Measurements from ENCODE around the gene ELK4. TPM values are rescaled to one million over a fixed set of nuclear protein-coding genes. Genes with fewer than 3 reads are reported as not detected.

Gene ELK4
- total and polyA plus RNA-seq, 2 experiments from 2014 or later: 5.1 to 19.7 TPM

DNA sequence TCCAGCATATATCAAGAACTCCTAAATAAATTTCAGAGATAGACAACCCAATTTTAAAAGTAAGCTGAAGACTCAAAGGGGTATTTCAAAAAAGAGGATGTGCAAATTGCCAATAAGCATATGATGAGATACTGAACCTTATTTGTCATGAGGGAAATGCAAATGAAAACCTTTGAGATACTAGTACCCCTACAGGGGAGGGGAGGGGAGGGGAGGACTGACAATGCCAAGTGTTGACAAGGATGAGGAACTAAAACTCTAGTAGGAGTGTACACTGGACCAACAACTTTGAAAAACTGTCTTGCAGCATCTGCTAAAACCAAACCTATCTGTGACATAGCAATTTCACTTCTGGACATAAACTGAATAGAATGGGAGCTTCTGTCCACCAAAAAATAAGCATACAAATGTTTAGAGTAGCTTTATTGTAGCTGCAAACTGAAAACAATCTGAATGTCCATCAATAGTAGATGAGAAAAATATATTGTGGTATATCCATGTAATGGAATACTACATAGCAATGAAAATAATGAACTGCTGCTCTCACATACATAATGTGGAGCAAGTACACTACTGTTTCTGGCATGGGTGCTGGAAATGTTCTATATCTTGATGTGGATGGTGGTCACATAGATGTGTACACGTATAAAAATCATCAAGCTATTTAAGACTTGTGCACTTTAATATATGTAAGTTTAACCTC lies 70.2 kb downstream of the ELK4 start (continued):
- TF ChIP-seq JUNB (IDR thresholded peaks at IDR 0.05; ENCODE audit: unreplicated experiment) (no peak), EZH2 (IDR thresholded peaks at IDR 0.05; ENCODE audit: low read depth, unreplicated experiment) (no peak), NANOG (IDR thresholded peaks at IDR 0.05; ENCODE audit: borderline replicate concordance) (no peak)
- TF ChIP-seq, protein P1, sequence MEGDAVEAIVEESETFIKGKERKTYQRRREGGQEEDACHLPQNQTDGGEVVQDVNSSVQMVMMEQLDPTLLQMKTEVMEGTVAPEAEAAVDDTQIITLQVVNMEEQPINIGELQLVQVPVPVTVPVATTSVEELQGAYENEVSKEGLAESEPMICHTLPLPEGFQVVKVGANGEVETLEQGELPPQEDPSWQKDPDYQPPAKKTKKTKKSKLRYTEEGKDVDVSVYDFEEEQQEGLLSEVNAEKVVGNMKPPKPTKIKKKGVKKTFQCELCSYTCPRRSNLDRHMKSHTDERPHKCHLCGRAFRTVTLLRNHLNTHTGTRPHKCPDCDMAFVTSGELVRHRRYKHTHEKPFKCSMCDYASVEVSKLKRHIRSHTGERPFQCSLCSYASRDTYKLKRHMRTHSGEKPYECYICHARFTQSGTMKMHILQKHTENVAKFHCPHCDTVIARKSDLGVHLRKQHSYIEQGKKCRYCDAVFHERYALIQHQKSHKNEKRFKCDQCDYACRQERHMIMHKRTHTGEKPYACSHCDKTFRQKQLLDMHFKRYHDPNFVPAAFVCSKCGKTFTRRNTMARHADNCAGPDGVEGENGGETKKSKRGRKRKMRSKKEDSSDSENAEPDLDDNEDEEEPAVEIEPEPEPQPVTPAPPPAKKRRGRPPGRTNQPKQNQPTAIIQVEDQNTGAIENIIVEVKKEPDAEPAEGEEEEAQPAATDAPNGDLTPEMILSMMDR (conservative IDR thresholded peaks at IDR 0.05; ENCODE audit: low read depth in 2 of 2): no peak

Small RNA genes within 50 kb of the gene (small RNA-seq; reads per million reads assigned to genes)
- 0.17 reads per million for gene RNU2-19P (ENCODE audit: low replicate concordance)
- not detected for gene RNU6-418P (ENCODE audit: low replicate concordance)

Other genes starting within 250 kb of the ELK4 start
- 10.7 and 14.7 TPM in 2 replicates for gene LEMD1, start 210.0 kb downstream of the ELK4 start, total RNA-seq (2014; rRNA removed; shearing (Covaris generic))
- 3.7 and 4.7 TPM in 2 replicates for gene LEMD1, start 210.0 kb downstream of the ELK4 start, polyA plus RNA-seq (2016; fragmentation: Nextera tagmentation; extraction: Ambion mirVana)
- 5.6 and 6.2 TPM in 2 replicates for gene BLACAT1, start 176.0 kb downstream of the ELK4 start, total RNA-seq (2014; rRNA removed; shearing (Covaris generic))
- gene BLACAT1, start 176.0 kb downstream of the ELK4 start, polyA plus RNA-seq (2016; fragmentation: Nextera tagmentation; extraction: Ambion mirVana): 1.5 and 1.6 TPM in 2 replicates
- 34.3 and 46.5 TPM in 2 replicates for gene CDK18, start 127.3 kb downstream of the ELK4 start, total RNA-seq (2014; rRNA removed; shearing (Covaris generic))
- 17.3 and 21.1 TPM in 2 replicates for gene CDK18, start 127.3 kb downstream of the ELK4 start, polyA plus RNA-seq (2016; fragmentation: Nextera tagmentation; extraction: Ambion mirVana)
- 14.4 and 16.0 TPM in 2 replicates for gene SLC45A3, start 48.5 kb upstream of the ELK4 start, total RNA-seq (2014; rRNA removed; shearing (Covaris generic))
- gene SLC45A3, start 48.5 kb upstream of the ELK4 start, polyA plus RNA-seq (2016; fragmentation: Nextera tagmentation; extraction: Ambion mirVana): 4.6 and 4.7 TPM in 2 replicates
- gene NUCKS1, start 118.2 kb upstream of the ELK4 start, total RNA-seq (2014; rRNA removed; shearing (Covaris generic)): 296 and 307 TPM in 2 replicates
- gene NUCKS1, start 118.2 kb upstream of the ELK4 start, polyA plus RNA-seq (2016; fragmentation: Nextera tagmentation; extraction: Ambion mirVana): 239 and 255 TPM in 2 replicates
- 9.1 and 14.8 TPM in 2 replicates for gene RAB29, start 143.5 kb upstream of the ELK4 start, total RNA-seq (2014; rRNA removed; shearing (Covaris generic))
- 6.4 and 7.1 TPM in 2 replicates for gene RAB29, start 143.5 kb upstream of the ELK4 start, polyA plus RNA-seq (2016; fragmentation: Nextera tagmentation; extraction: Ambion mirVana)
- 22.1 and 30.0 TPM in 2 replicates for gene SLC41A1, start 181.2 kb upstream of the ELK4 start, total RNA-seq (2014; rRNA removed; shearing (Covaris generic))
- 11.8 and 15.7 TPM in 2 replicates for gene SLC41A1, start 181.2 kb upstream of the ELK4 start, polyA plus RNA-seq (2016; fragmentation: Nextera tagmentation; extraction: Ambion mirVana)
- 0.10 and 0.12 TPM in 2 replicates for gene PM20D1, start 218.1 kb upstream of the ELK4 start, total RNA-seq (2014; rRNA removed; shearing (Covaris generic))
- gene PM20D1, start 218.1 kb upstream of the ELK4 start, polyA plus RNA-seq (2016; fragmentation: Nextera tagmentation; extraction: Ambion mirVana): 0.45 TPM in 1 of 2 replicates, not detected in the other

Measured in GM23338 (cell line).